IMR-90 (cell line): ENCODE data around the gene RARB. TPM values are rescaled to one million over a fixed set of nuclear protein-coding genes. Genes with fewer than 3 reads are reported as not detected.

Experiments used
- ATAC-seq: fragments of 200-7000 bp; cut with Tn5 transposase; 2 replicates; pipeline ENCODE4 v1.9.1; 2020; ENCODE audit warnings: low read depth, mild to moderate bottlenecking, moderate library complexity
- BruUV-seq: library from RNA; stranded (reverse); fragments of 400-500 nt; replicated peaks from 2 replicates; lab custom pipeline; 2021; lab: Mats Ljungman, UMichigan
- CTCF ChIA-PET: fragments of 300-600 bp; formaldehyde crosslinking; extraction: SDS; loops from one replicate; lab custom pipeline; 2021; ENCODE audit warnings: antibody characterized with exemption; lab: Yijun Ruan, JAX
- POLR2A ChIA-PET: fragments of 300-600 bp; sonication (Branson Sonifier 250); formaldehyde crosslinking; loops from one replicate; lab custom pipeline; 2022; ENCODE audit warnings: antibody characterized with exemption; ENCODE audit not compliant: unreplicated experiment; lab: Charles Lee
- DNase-seq: peaks from one replicate; pipeline ENCODE4 v3.0.0; 2013
- H2AFZ ChIP-seq: replicated peaks from 2 replicates; pipeline ENCODE3; 2013; ENCODE audit warnings: low read length, mild to moderate bottlenecking; ENCODE audit not compliant: poor library complexity
- H2AK5ac ChIP-seq: 2 replicates; pipeline ENCODE4 v1.6.1; 2013; ENCODE audit warnings: low read depth, low read length, inconsistent platforms
- H2AK9ac ChIP-seq: replicated peaks from 2 replicates; pipeline ENCODE3; 2013; ENCODE audit warnings: mild to moderate bottlenecking, low read depth, low read length, moderate library complexity; ENCODE audit not compliant: poor library complexity
- H2BK120ac ChIP-seq: 2 replicates; pipeline ENCODE4 v1.6.1; 2013; ENCODE audit warnings: low read depth, low read length, inconsistent platforms
- H2BK15ac ChIP-seq: 3 replicates; pipeline ENCODE4 v1.6.1; 2013; ENCODE audit warnings: low read depth, low read length, inconsistent platforms
- H2BK20ac ChIP-seq: 2 replicates; pipeline ENCODE4 v1.6.1; 2013; ENCODE audit warnings: low read depth, mild to moderate bottlenecking, inconsistent platforms, low read length, moderate library complexity
- H2BK5ac ChIP-seq: 2 replicates; pipeline ENCODE4 v1.6.1; 2013; ENCODE audit warnings: mild to moderate bottlenecking, low read depth, low read length, inconsistent platforms; ENCODE audit not compliant: poor library complexity, severe bottlenecking
- H3K14ac ChIP-seq: replicated peaks from 2 replicates; pipeline ENCODE4 v1.6.1; 2013; ENCODE audit warnings: low read depth, low read length, inconsistent platforms
- H3K18ac ChIP-seq: 2 replicates; pipeline ENCODE4 v1.6.1; 2013; ENCODE audit warnings: low read depth, low read length, control low read depth
- H3K23ac ChIP-seq: 2 replicates; pipeline ENCODE4 v1.6.1; 2013; ENCODE audit warnings: low read depth, low read length, inconsistent platforms
- H3K27ac ChIP-seq: 2 replicates; pipeline ENCODE4 v1.5.1; 2013; ENCODE audit warnings: mild to moderate bottlenecking, control low read depth, low read length; ENCODE audit not compliant: insufficient read depth
- H3K27me3 ChIP-seq: 2 replicates; pipeline ENCODE4 v1.6.1; 2013; ENCODE audit warnings: low read length; ENCODE audit not compliant: control insufficient read depth, insufficient read depth
- H3K36me3 ChIP-seq: 2 replicates; pipeline ENCODE4 v1.6.1; 2013; ENCODE audit warnings: low read length, mixed read lengths; ENCODE audit not compliant: control insufficient read depth, insufficient read depth
- H3K4ac ChIP-seq: 2 replicates; pipeline ENCODE4 v1.6.1; 2013; ENCODE audit warnings: low read depth, low read length, inconsistent platforms
- H3K4me1 ChIP-seq: 2 replicates; pipeline ENCODE4 v1.6.1; 2013; ENCODE audit warnings: low read length, mixed read lengths; ENCODE audit not compliant: control insufficient read depth, insufficient read depth
- H3K4me2 ChIP-seq: 2 replicates; pipeline ENCODE4 v1.6.1; 2013; ENCODE audit warnings: low read depth, mild to moderate bottlenecking, control low read depth, low read length, moderate library complexity
- H3K4me3 ChIP-seq: 2 replicates; pipeline ENCODE4 v1.5.1; 2013; ENCODE audit warnings: low read depth, mild to moderate bottlenecking, control low read depth, low read length, moderate library complexity; ENCODE audit not compliant: insufficient read depth
- H3K56ac ChIP-seq: 2 replicates; pipeline ENCODE4 v1.6.1; 2013; ENCODE audit warnings: low read length, inconsistent platforms; ENCODE audit not compliant: insufficient read depth; ENCODE audit errors: extremely low read depth
- H3K79me1 ChIP-seq, 2 experiments: 2 replicates each; pipeline ENCODE4 v1.6.1; 2013; ENCODE audit warnings: low read length in 2 of 2, inconsistent platforms in 1 of 2, low read depth in 1 of 2
- H3K9ac ChIP-seq: 2 replicates; pipeline ENCODE4 v1.6.1; 2013; ENCODE audit warnings: low read depth, low read length, control low read depth
- H3K9me1 ChIP-seq: 2 replicates; pipeline ENCODE4 v1.6.1; 2013; ENCODE audit warnings: low read length, inconsistent platforms; ENCODE audit not compliant: insufficient read depth
- H3K9me3 ChIP-seq: 2 replicates; pipeline ENCODE4 v1.6.1; 2013; ENCODE audit warnings: low read length; ENCODE audit not compliant: control insufficient read depth, insufficient read depth
- H4K20me1 ChIP-seq: 2 replicates; pipeline ENCODE4 v1.6.1; 2013; ENCODE audit warnings: low read length, inconsistent platforms; ENCODE audit not compliant: insufficient read depth
- H4K5ac ChIP-seq: 2 replicates; pipeline ENCODE4 v1.6.1; 2013; ENCODE audit warnings: mild to moderate bottlenecking, low read depth, low read length, control low read depth
- H4K8ac ChIP-seq, 2 experiments: 2 replicates each; pipeline ENCODE4 v1.6.1; 2013; ENCODE audit warnings: low read depth in 2 of 2, low read length in 2 of 2, control low read depth in 1 of 2, inconsistent platforms in 1 of 2
- H4K91ac ChIP-seq: 2 replicates; pipeline ENCODE4 v1.6.1; 2013; ENCODE audit warnings: low read depth, low read length, inconsistent platforms; ENCODE audit not compliant: insufficient read depth
- BHLHE40 ChIP-seq: fragments of 150-350 bp; IDR thresholded peaks from 2 replicates; pipeline ENCODE4 v1.6.1; 2016; ENCODE audit warnings: mild to moderate bottlenecking, low read depth, low read length
- CEBPB ChIP-seq: IDR thresholded peaks from 2 replicates; pipeline ENCODE4 v1.6.1; 2012; ENCODE audit warnings: low read depth, low read length, improper control_type of control experiment
- CHD1 ChIP-seq: IDR thresholded peaks from 2 replicates; pipeline ENCODE4 v1.6.1; 2012; ENCODE audit warnings: low read depth, low read length, improper control_type of control experiment
- ELK1 ChIP-seq: fragments of 150-350 bp; IDR thresholded peaks from 2 replicates; pipeline ENCODE4 v1.6.1; 2016; ENCODE audit warnings: low read depth, mild to moderate bottlenecking, low read length, moderate library complexity, borderline replicate concordance
- FOS ChIP-seq: fragments of 150-350 bp; IDR thresholded peaks from 2 replicates; pipeline ENCODE4 v1.6.1; 2016; ENCODE audit warnings: low read depth, low read length
- MXI1 ChIP-seq: IDR thresholded peaks from 2 replicates; pipeline ENCODE4 v1.6.1; 2012; ENCODE audit warnings: low read depth, mild to moderate bottlenecking, low read length, moderate library complexity, borderline replicate concordance
- POLR2A ChIP-seq: IDR thresholded peaks from 2 replicates; pipeline ENCODE4 v1.6.1; 2012; ENCODE audit warnings: mild to moderate bottlenecking, low read depth, low read length
- RCOR1 ChIP-seq: IDR thresholded peaks from 2 replicates; pipeline ENCODE4 v1.6.1; 2012; ENCODE audit warnings: mild to moderate bottlenecking, low read length, improper control_type of control experiment; ENCODE audit not compliant: insufficient replicate concordance
- RFX5 ChIP-seq: IDR thresholded peaks from 2 replicates; pipeline ENCODE4 v1.8.0; 2012; ENCODE audit warnings: low read depth, mild to moderate bottlenecking, low read length, moderate library complexity
- USF2 ChIP-seq: fragments of 150-350 bp; IDR thresholded peaks from 2 replicates; pipeline ENCODE4 v1.6.1; 2017; ENCODE audit warnings: mild to moderate bottlenecking, antibody characterized with exemption, low read length, low read depth
- WGBS, 2 experiments: methylation state at CpG; one replicate each; pipeline versions ENCODE4 v1.1.5 to v1.1.7; 2013; ENCODE audit warnings: missing lambda C conversion rate in 2 of 2; ENCODE audit not compliant: insufficient read length in 1 of 2; ENCODE audit errors: extremely low coverage in 2 of 2; 5-methylcytosine and 5-hydroxymethylcytosine counted together
- dilution Hi-C: fragments of 300-500 bp; cut with HindIII; formaldehyde crosslinking; loops from one replicate; pipeline ENCODE4 v1.14.3; 2018; ENCODE audit warnings: low sequenced_read_pairs; ENCODE audit not compliant: unreplicated experiment
- in situ Hi-C: fragments of 300-500 bp; cut with MboI; formaldehyde crosslinking; loops from 3 replicates; pipeline ENCODE4 v1.14.3; 2019; ENCODE audit warnings: low sequenced_read_pairs, inconsistent platforms, mixed read lengths
- intact Hi-C: fragments of 100-400 bp; cut with micrococcal nuclease; formaldehyde crosslinking; loops from 2 replicates; pipeline ENCODE4 v1.10.0; 2022
- polyA plus RNA-seq, 3 experiments: library from polyadenylated mRNA; depleted of rRNA; stranded (reverse); fragments of >200 nt; gene quantifications; 2 replicates each; pipeline ENCODE4 v1.2.3, GENCODE V29; 2012; ENCODE audit warnings: low replicate concordance in 1 of 3
- total RNA-seq: library from RNA; depleted of rRNA; stranded (reverse); fragments of >200 nt; gene quantifications from 2 replicates; pipeline ENCODE4 v1.2.3, GENCODE V29; 2012

RARB gene
- total and polyA plus RNA-seq, 2 of the 4 experiments (the other 2 are of a cell fraction), result 0.53 to 1.4 TPM

GRCh38 chr3:25479727-25480010 is 51.6 kb downstream of the RARB start:
- CTCF ChIA-PET, result interaction anchor here (1.5 kb wide), 1 partner anchor 114 kb away, joined by 3 read pairs; no protein-coding TSS in a partner anchor
- WGBS, 2 experiments, result no CpG with 5 or more reads among the region's 1 CpG
- no peak overlapping the region for H2BK15ac ChIP-seq
- H4K20me1 ChIP-seq, result no peaks in the 10 kb centered on the region
- no peak overlapping the region for H3K23ac ChIP-seq
- no peak overlapping the region for H2AK5ac ChIP-seq
- no TSS peak for BruUV-seq
- no peak overlapping the region for H2BK5ac ChIP-seq
- no peak overlapping the region for H4K5ac ChIP-seq
- no peak overlapping the region for H4K8ac ChIP-seq
- no peaks in the 10 kb centered on the region for H3K9me1 ChIP-seq
- no peak overlapping the region for H2AK9ac ChIP-seq
- no peaks in the 10 kb centered on the region for H3K36me3 ChIP-seq
- H4K91ac ChIP-seq, result no peak overlapping the region
- no peak overlapping the region for H3K18ac ChIP-seq
- H3K27me3 ChIP-seq, result no peaks in the 10 kb centered on the region
- intact Hi-C loops (no loop called here), in situ Hi-C loops (no loop called here), dilution Hi-C loops (no loop called here)
- H3K4me1 ChIP-seq, result no peaks in the 10 kb centered on the region
- TF ChIP-seq RCOR1, result no peak
- TF ChIP-seq ELK1, result no peak
- no peak for TF ChIP-seq CHD1
- no peak for TF ChIP-seq RFX5
- TF ChIP-seq POLR2A, result no peak
- no peak for TF ChIP-seq USF2
- no peak for TF ChIP-seq CEBPB
- TF ChIP-seq FOS, result no peak
- no peak for TF ChIP-seq BHLHE40
- TF ChIP-seq MXI1, result no peak
- H2AFZ ChIP-seq, result no peak overlapping the region
- H3K56ac ChIP-seq, result no peak overlapping the region
- H3K9ac ChIP-seq, result no peak overlapping the region
- H3K9me3 ChIP-seq, result no peaks in the 10 kb centered on the region
- H3K4ac ChIP-seq, result no peak overlapping the region
- no peak overlapping the region for H2BK20ac ChIP-seq
- DNase-seq (no peak), ATAC-seq (no peak)
- no peak overlapping the region for H2BK120ac ChIP-seq
- no peak overlapping the region for H3K27ac ChIP-seq
- H3K4me3 ChIP-seq, result no peak overlapping the region
- H3K79me1 ChIP-seq, result no peaks in the 10 kb centered on the region
- no peak overlapping the region for H3K14ac ChIP-seq
- H3K4me2 ChIP-seq, result no peak overlapping the region
- POLR2A ChIA-PET, result no interaction called here
